GM06990 (cell line): ENCODE results near the gene C1orf226.

Experiments
- DNase-seq: peaks from one replicate; pipeline ENCODE4 v3.0.0-alpha.2; 2011; ENCODE audit not compliant: insufficient read length; ENCODE audit errors: extremely low read depth
- H3K27me3 ChIP-seq: replicated peaks from 2 replicates; pipeline ENCODE4 v1.6.0; 2011; ENCODE audit warnings: low read length; ENCODE audit not compliant: control insufficient read depth, insufficient read depth
- H3K36me3 ChIP-seq: 2 replicates; pipeline ENCODE4 v1.5.1; 2011; ENCODE audit warnings: low read length; ENCODE audit not compliant: control insufficient read depth, insufficient read depth
- H3K4me3 ChIP-seq: replicated peaks from 2 replicates; pipeline ENCODE4 v1.5.1; 2011; ENCODE audit warnings: low read depth, mild to moderate bottlenecking, control low read depth, low read length
- CTCF ChIP-seq: IDR thresholded peaks from 2 replicates; pipeline ENCODE4 v1.5.1; 2011; ENCODE audit warnings: low read length, control low read depth, mild to moderate bottlenecking, inconsistent platforms; ENCODE audit not compliant: insufficient read depth, poor library complexity, severe bottlenecking

The C1orf226 gene

GRCh38 chr1:162381941-162382750, 618 bp downstream of the C1orf226 start:
- Histone ChIP-seq H3K36me3 (no peaks in the 10 kb centered on the region), H3K27me3 (no peaks in the 10 kb centered on the region; the same call in none of the 2 replicates), H3K4me3 (no peak overlapping the region)
- TF ChIP-seq CTCF: no peak
- DNase-seq: no peak

- peaks cover 1% of the 10 kb centered on the region for H3K27me3 ChIP-seq
- no peak overlapping the region for H3K4me3 ChIP-seq
- TF ChIP-seq CTCF: no peak
- no peak for DNase-seq
- H3K36me3 ChIP-seq: no peaks in the 10 kb centered on the region
These were observed 1.6 kb downstream of the C1orf226 start for GRCh38 chr1:162383091-162383490.

GRCh38 chr1:162383516-162383915, 2.0 kb downstream of the C1orf226 start:
- H3K4me3 ChIP-seq: no peak overlapping the region
- no peak for DNase-seq
- H3K27me3 ChIP-seq: peaks cover 1% of the 10 kb centered on the region; the same call in 1 of the 2 replicates
- TF ChIP-seq CTCF: no peak
- H3K36me3 ChIP-seq: no peaks in the 10 kb centered on the region

- H3K27me3 ChIP-seq: peaks cover 1% of the 10 kb centered on the region; the same call in 1 of the 2 replicates
- no peak overlapping the region for H3K4me3 ChIP-seq
- TF ChIP-seq CTCF: no peak
- no peak for DNase-seq
- no peaks in the 10 kb centered on the region for H3K36me3 ChIP-seq
These were observed 2.6 kb downstream of the C1orf226 start for GRCh38 chr1:162384116-162384515.

GRCh38 chr1:162384601-162385279, 3.2 kb downstream of the C1orf226 start:
- no peaks in the 10 kb centered on the region for H3K36me3 ChIP-seq
- DNase-seq: no peak
- H3K4me3 ChIP-seq: no peak overlapping the region
- TF ChIP-seq CTCF: no peak
- H3K27me3 ChIP-seq: peaks cover 1% of the 10 kb centered on the region; the same call in 1 of the 2 replicates
